Activated naive CD8-positive, alpha-beta T cell treated with anti-CD3 and anti-CD28 coated beads for 36 hours (primary cell): ENCODE measurements around the gene HSPB2. TPM values are rescaled to one million over a fixed set of nuclear protein-coding genes. Genes with fewer than 3 reads are reported as not detected.
"Not testable (repeated sequence)": the region's sequence is repeated elsewhere in the genome, so short reads cannot be mapped to it uniquely, and the experiment has no call there.

Source experiments
- DNase-seq: peaks from one replicate; pipeline ENCODE4 v3.0.0; 2021
- H3K27ac Mint-ChIP-seq: one replicate; pipeline ENCODE4 v1.8.0; 2022; ENCODE audit warnings: mild to moderate bottlenecking, moderate library complexity, mixed read lengths
- H3K27me3 Mint-ChIP-seq: one replicate; pipeline ENCODE4 v1.8.0; 2022; ENCODE audit warnings: mild to moderate bottlenecking, mixed read lengths
- H3K36me3 Mint-ChIP-seq: one replicate; pipeline ENCODE4 v1.8.0; 2021; ENCODE audit warnings: mild to moderate bottlenecking, mixed read lengths
- H3K4me1 Mint-ChIP-seq: one replicate; pipeline ENCODE4 v1.8.0; 2021; ENCODE audit warnings: mixed read lengths
- H3K4me3 Mint-ChIP-seq: one replicate; pipeline ENCODE4 v1.8.0; 2022; ENCODE audit warnings: mild to moderate bottlenecking, moderate library complexity, mixed read lengths
- H3K9me3 Mint-ChIP-seq: one replicate; pipeline ENCODE4 v1.8.0; 2022; ENCODE audit warnings: mixed read lengths
- total RNA-seq, 2 experiments: library from RNA; stranded (reverse); gene quantifications; one replicate each; pipeline ENCODE4 v1.2.3, GENCODE V29; 2021

HSPB2 gene
- total RNA-seq, 2 experiments from 2014 or later, result not detected

GRCh38 chr11:111923351-111923788, 10.8 kb downstream of the HSPB2 start:
- no peak for DNase-seq
- no peaks in the 10 kb centered on the region for H3K9me3 Mint-ChIP-seq
- H3K4me1 Mint-ChIP-seq, result peaks cover 13% of the 10 kb centered on the region
- H3K27ac Mint-ChIP-seq, result no peak overlapping the region
- peaks cover 4% of the 10 kb centered on the region for H3K27me3 Mint-ChIP-seq
- no peak overlapping the region for H3K4me3 Mint-ChIP-seq
- H3K36me3 Mint-ChIP-seq, result no peaks in the 10 kb centered on the region

GRCh38 chr11:111923951-111924350, 11.4 kb downstream of the HSPB2 start:
- Mint-ChIP-seq H3K4me1 (peaks cover 13% of the 10 kb centered on the region), H3K36me3 (no peaks in the 10 kb centered on the region), H3K9me3 (no peaks in the 10 kb centered on the region), H3K4me3 (no peak overlapping the region), H3K27ac (no peak overlapping the region), H3K27me3 (peaks cover 4% of the 10 kb centered on the region)
- DNase-seq, result no peak

GRCh38 chr11:111925953-111926352, 13.4 kb downstream of the HSPB2 start:
- Mint-ChIP-seq H3K36me3 (no peaks in the 10 kb centered on the region), H3K9me3 (no peaks in the 10 kb centered on the region), H3K27ac (peak overlapping the region; percentile 84), H3K27me3 (peaks cover 4% of the 10 kb centered on the region), H3K4me1 (peaks cover 13% of the 10 kb centered on the region), H3K4me3 (peak overlapping the region; percentile 78)
- DNase-seq, result no peak

GRCh38 chr11:111926505-111927391, 14.2 kb downstream of the HSPB2 start:
- H3K27me3 Mint-ChIP-seq, result peaks cover 4% of the 10 kb centered on the region
- H3K36me3 Mint-ChIP-seq, result no peaks in the 10 kb centered on the region
- peaks cover 15% of the 10 kb centered on the region for H3K4me1 Mint-ChIP-seq
- H3K4me3 Mint-ChIP-seq, result peak overlapping the region; percentile 78
- H3K9me3 Mint-ChIP-seq, result no peaks in the 10 kb centered on the region
- peak overlapping the region; percentile 84 for H3K27ac Mint-ChIP-seq
- peak; percentile 97 for DNase-seq

GRCh38 chr11:111930472-111930871, 17.9 kb downstream of the HSPB2 start:
- Mint-ChIP-seq H3K27ac (no peak overlapping the region), H3K27me3 (no peaks in the 10 kb centered on the region), H3K4me1 (peaks cover 25% of the 10 kb centered on the region), H3K9me3 (no peaks in the 10 kb centered on the region), H3K4me3 (no peak overlapping the region), H3K36me3 (no peaks in the 10 kb centered on the region)
- no peak for DNase-seq

- Mint-ChIP-seq H3K9me3 (no peaks in the 10 kb centered on the region), H3K27ac (no peak overlapping the region), H3K4me1 (peaks cover 31% of the 10 kb centered on the region), H3K4me3 (no peak overlapping the region), H3K36me3 (no peaks in the 10 kb centered on the region), H3K27me3 (no peaks in the 10 kb centered on the region)
- no peak for DNase-seq
Measured at GRCh38 chr11:111932611-111932950, 20.0 kb downstream of the HSPB2 start.

- not testable (repeated sequence) for H3K36me3 Mint-ChIP-seq, H3K4me3 Mint-ChIP-seq, H3K27me3 Mint-ChIP-seq, H3K9me3 Mint-ChIP-seq, H3K27ac Mint-ChIP-seq, DNase-seq
- H3K4me1 Mint-ChIP-seq, result peaks cover 37% of the 10 kb centered on the region
Measured at GRCh38 chr11:111933176-111933575, 20.6 kb downstream of the HSPB2 start.

- DNase-seq, result no peak
Measured at GRCh38 chr11:111933872-111934271, 21.3 kb downstream of the HSPB2 start.

GRCh38 chr11:111934306-111934705, 21.8 kb downstream of the HSPB2 start:
- no peaks in the 10 kb centered on the region for H3K36me3 Mint-ChIP-seq
- no peaks in the 10 kb centered on the region for H3K27me3 Mint-ChIP-seq
- no peak for DNase-seq
- H3K9me3 Mint-ChIP-seq, result no peaks in the 10 kb centered on the region
- no peak overlapping the region for H3K4me3 Mint-ChIP-seq
- H3K27ac Mint-ChIP-seq, result no peak overlapping the region
- peaks cover 48% of the 10 kb centered on the region for H3K4me1 Mint-ChIP-seq

More at GRCh38 chr11:111933872-111934271, 21.3 kb downstream of the HSPB2 start:
- Mint-ChIP-seq H3K27ac (no peak overlapping the region), H3K36me3 (no peaks in the 10 kb centered on the region), H3K4me3 (no peak overlapping the region), H3K27me3 (no peaks in the 10 kb centered on the region), H3K9me3 (no peaks in the 10 kb centered on the region), H3K4me1 (peaks cover 44% of the 10 kb centered on the region)

- Mint-ChIP-seq H3K9me3 (no peaks in the 10 kb centered on the region), H3K27ac (peak overlapping the region; percentile 78), H3K4me3 (no peak overlapping the region), H3K36me3 (no peaks in the 10 kb centered on the region), H3K4me1 (peaks cover 50% of the 10 kb centered on the region), H3K27me3 (no peaks in the 10 kb centered on the region)
- peak; percentile 20 for DNase-seq
Measured at GRCh38 chr11:111935317-111936039, 22.9 kb downstream of the HSPB2 start.

- no peaks in the 10 kb centered on the region for H3K36me3 Mint-ChIP-seq
- H3K4me1 Mint-ChIP-seq, result peaks cover 50% of the 10 kb centered on the region
- no peak for DNase-seq
- H3K9me3 Mint-ChIP-seq, result no peaks in the 10 kb centered on the region
- peak overlapping the region; percentile 20 for H3K4me3 Mint-ChIP-seq
- no peaks in the 10 kb centered on the region for H3K27me3 Mint-ChIP-seq
- peak overlapping the region; percentile 78 for H3K27ac Mint-ChIP-seq
Measured at GRCh38 chr11:111936040-111936540, 23.6 kb downstream of the HSPB2 start.

- no peaks in the 10 kb centered on the region for H3K36me3 Mint-ChIP-seq
- peak overlapping the region; percentile 76 for H3K27ac Mint-ChIP-seq
- H3K9me3 Mint-ChIP-seq, result no peaks in the 10 kb centered on the region
- peak overlapping the region; percentile 80 for H3K4me3 Mint-ChIP-seq
- no peaks in the 10 kb centered on the region for H3K27me3 Mint-ChIP-seq
- no peak for DNase-seq
- peaks cover 46% of the 10 kb centered on the region for H3K4me1 Mint-ChIP-seq
Measured at GRCh38 chr11:111937461-111937769, 24.9 kb downstream of the HSPB2 start.

GRCh38 chr11:111937844-111938243, 25.3 kb downstream of the HSPB2 start:
- peaks cover 43% of the 10 kb centered on the region for H3K4me1 Mint-ChIP-seq
- no peaks in the 10 kb centered on the region for H3K36me3 Mint-ChIP-seq
- peak overlapping the region; percentile 80 for H3K4me3 Mint-ChIP-seq
- peak overlapping the region; percentile 76 for H3K27ac Mint-ChIP-seq
- no peak for DNase-seq
- H3K27me3 Mint-ChIP-seq, result no peaks in the 10 kb centered on the region
- no peaks in the 10 kb centered on the region for H3K9me3 Mint-ChIP-seq

GRCh38 chr11:111938687-111939160, 26.2 kb downstream of the HSPB2 start:
- Mint-ChIP-seq H3K27ac (peak overlapping the region; percentile 76), H3K27me3 (no peaks in the 10 kb centered on the region), H3K4me1 (peaks cover 40% of the 10 kb centered on the region), H3K36me3 (no peaks in the 10 kb centered on the region), H3K9me3 (no peaks in the 10 kb centered on the region), H3K4me3 (peak overlapping the region; percentile 80)
- DNase-seq, result peak; percentile 21

- Mint-ChIP-seq H3K9me3 (no peaks in the 10 kb centered on the region), H3K27ac (no peak overlapping the region), H3K36me3 (peaks cover 2% of the 10 kb centered on the region), H3K27me3 (no peaks in the 10 kb centered on the region), H3K4me3 (no peak overlapping the region), H3K4me1 (peaks cover 50% of the 10 kb centered on the region)
- DNase-seq, result no peak
Measured at GRCh38 chr11:111939836-111940604, 27.5 kb downstream of the HSPB2 start.
